SHP77 treated with DMSO at 0.1 percent for 48 hours (cell line): ENCODE results near the gene SVOPL.

ENCODE experiments used
- DNase-seq: peaks from one replicate; lab custom pipeline; 2025; lab: John Stamatoyannopoulos, UW

The SVOPL gene

GRCh38 chr7:138661069-138661635, 40.0 kb downstream of the SVOPL start:
- no peak for DNase-seq

GRCh38 chr7:138658889-138659288, 42.3 kb downstream of the SVOPL start:
- no peak for DNase-seq

DNA sequence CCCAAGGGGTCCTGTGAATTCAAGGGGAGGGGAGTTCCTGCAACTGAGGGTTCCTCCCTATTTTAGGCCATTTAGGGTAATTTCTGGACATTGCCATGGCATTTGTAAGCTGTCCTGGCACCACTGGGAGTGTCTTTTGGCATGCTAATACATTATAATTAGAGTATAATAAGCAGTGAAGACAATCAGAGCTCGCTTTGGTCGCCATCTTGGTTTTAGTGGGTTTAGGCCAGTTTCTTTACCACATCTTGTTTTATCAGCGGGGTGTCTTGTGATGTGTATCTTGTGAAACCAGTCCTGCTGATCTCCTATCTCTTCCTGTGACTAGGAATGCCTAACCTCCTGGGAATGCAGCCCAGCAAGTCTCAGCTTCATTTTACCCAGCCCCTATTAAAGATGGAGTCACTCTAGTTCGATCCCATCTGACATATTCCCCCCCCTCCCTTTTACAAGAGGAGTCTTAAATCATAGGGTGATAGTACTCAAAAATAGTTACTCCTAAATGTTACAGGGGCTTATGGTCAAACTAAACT, 43.2 kb downstream of the SVOPL start:
- no peak for DNase-seq

DNA sequence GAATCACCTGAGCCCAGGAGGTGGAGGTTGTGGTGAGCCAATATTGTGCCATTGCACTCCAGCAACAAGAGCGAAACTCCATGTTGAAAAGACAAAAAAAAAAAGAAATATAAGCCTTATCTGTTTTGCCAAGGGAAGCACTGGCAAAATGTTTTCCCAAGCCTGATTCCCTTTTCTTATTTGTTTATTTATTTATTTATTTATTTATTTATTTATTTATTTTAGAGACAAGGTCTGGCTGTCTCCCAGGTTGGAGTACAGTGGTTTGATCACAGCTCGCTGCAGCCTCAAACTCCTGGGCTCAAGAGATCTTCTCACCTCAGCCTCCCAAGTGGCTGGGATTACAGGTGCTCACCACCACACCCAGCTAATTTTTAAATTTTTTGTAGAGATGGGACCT, 44.2 kb downstream of the SVOPL start:
- DNase-seq = no peak

GRCh38 chr7:138654616-138655015, 46.5 kb downstream of the SVOPL start:
- DNase-seq = no peak

- DNase-seq = no peak
Observed at GRCh38 chr7:138649506-138649905, 51.7 kb downstream of the SVOPL start.

DNA sequence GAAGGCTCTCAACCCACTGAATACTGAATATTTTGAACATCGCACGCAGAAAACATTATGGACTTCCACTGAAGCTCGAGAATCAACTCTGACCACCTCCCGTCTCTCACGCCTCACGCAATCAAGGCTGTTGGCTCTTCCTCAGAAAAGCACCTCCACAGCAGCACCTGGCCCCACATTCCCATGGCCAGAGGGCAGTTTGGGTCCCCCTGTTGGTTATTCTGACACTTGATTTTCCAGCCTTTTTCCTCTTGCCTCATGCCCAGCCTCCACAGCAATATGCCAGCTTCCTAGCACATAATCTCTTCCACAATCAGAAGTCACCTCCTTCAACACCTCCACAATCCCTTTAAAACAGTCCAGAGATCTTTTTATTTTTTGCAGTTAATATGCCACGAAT, 55.9 kb downstream of the SVOPL start:
- no peak for DNase-seq

- DNase-seq = no peak
Observed at GRCh38 chr7:138632826-138633602, 68.1 kb downstream of the SVOPL start.

DNA sequence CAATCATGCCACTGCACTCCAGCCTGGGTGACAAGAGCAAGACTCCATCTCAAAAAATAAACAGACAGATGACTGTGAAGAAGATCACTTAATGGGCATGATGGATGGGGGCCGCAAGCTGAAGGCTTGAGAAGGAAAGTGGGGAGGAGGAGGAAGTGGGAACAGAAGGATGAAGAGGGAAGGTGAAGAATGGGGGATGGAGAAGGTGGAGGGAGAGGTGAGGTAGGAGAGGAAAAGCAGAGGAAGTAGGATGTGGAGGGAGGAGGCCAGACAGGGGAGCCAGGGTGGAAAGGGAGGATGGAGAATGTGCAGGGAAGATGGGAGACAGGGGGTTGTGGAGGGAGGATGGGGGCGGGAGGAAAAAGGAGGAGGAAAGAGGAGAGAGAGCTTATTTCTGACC, 68.8 kb downstream of the SVOPL start:
- no peak for DNase-seq

DNA sequence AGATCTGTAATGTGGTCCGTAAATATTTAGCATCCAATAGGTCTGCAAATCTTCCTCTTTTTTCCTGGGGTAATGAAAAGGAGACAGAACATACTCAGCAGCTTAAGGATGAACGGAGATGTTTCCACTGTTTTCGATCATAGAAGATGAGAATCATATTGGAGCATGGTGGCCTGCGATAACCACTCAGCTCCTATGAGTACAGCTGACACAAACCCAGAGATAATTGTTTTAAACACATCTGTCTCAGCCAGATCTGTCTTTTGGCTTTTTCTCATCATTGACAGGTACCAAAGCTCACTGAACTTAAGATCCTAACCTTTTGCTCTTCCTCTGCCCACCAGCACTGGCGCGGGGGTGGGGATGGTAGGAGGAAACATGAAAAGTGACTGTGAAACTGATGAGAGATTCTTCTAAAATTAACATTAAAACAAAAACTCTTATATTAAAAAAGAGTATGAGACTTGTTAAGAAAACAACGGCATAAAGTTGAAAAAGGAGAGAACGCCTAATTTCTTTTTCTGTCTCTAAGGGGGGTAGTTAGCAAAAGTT, 71.0 kb downstream of the SVOPL start:
- no peak for DNase-seq

GRCh38 chr7:138627361-138627760, 73.8 kb downstream of the SVOPL start:
- no peak for DNase-seq

- DNase-seq = no peak
Observed at GRCh38 chr7:138626846-138627245, 74.3 kb downstream of the SVOPL start.

DNA sequence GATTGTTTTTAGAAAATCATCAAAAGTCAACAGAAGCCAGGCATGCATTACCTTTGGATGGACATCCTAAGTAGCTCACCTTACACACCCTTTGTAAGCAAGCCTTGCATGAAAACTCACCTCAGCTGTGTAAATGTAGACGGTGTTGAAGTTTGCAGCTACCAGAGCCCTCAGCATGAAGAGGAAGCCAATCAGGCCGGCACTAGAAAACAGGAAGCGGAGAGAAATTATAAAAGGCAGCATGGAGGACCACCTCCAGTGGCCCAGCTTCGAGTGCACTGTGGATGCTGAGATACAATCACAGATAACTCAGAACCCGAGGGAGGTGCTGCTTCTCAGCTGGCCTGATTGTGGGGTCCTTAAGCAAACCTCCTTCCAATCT, 75.3 kb downstream of the SVOPL start:
- DNase-seq = no peak

DNA sequence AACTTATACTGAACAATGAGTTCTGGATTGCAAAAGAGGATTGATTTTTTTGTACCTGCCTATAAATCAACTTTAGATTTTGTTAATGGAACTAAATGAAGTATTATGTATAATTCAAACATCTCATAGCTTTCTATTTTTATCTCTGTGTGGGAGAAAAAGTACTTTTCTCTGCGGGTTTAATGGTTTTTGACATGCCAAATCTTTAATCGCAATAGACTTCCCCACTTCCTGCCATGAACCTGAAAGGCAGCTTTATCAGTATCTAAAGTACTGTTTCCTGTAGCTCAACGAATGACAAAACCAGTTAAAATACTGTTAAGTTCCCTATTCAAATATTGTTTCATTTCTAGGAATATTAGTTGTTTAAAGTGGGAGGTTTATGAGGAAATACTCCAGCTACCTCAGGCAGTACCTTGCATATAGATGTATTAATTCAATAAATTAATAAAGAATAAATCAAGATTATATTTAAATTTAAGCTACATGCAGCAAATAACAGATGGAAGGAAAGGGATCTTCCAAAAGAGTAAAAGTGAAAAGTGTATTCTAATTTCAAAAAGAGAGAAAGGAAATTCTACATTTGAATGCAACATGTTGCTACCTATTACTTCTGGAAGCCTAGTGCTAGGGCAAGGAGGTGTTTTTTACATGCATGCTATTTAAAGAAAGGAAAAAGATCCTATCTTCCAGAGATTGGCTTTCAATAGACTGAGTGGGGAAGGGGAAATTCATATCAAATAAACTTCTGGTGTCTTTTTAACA, 75.9 kb downstream of the SVOPL start:
- no peak for DNase-seq

- DNase-seq = no peak
Observed at GRCh38 chr7:138622841-138623240, 78.3 kb downstream of the SVOPL start.

GRCh38 chr7:138618933-138619332, 82.2 kb downstream of the SVOPL start:
- no peak for DNase-seq

GRCh38 chr7:138618506-138618905, 82.7 kb downstream of the SVOPL start:
- DNase-seq = no peak

- DNase-seq = no peak
Observed at GRCh38 chr7:138616085-138616484, 85.1 kb downstream of the SVOPL start.

GRCh38 chr7:138613630-138614029, 87.5 kb downstream of the SVOPL start:
- no peak for DNase-seq

DNA sequence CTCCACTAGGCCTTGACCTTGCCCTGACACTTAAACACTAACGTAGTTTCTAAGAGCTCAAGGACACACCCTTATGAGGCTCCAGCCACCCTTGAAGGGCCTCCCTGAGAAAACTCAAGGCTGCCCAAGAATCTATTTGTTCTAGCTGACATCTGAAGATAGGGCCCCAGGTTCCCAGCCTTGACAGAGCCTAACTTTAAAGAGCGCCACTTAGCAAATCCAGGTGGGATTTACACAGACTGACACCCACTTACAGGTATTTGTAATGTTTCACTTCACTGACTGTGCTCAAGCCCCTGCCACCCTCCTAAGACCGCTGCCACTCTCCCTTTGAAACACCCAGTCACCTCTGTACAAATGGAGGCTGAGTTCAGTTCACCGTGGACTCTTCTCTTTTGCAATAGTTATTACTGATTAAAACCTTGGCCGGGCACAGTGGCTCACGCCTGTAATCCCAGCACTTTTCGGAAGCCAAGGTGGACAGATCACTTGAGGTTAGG, 90.4 kb downstream of the SVOPL start:
- DNase-seq = no peak

- DNase-seq = peak; percentile 28
Observed at GRCh38 chr7:138608275-138608674, 92.9 kb downstream of the SVOPL start.
